Lower lobe of right lung (tissue), 2 donors: ENCODE measurements around the gene UBE2O. TPM values are rescaled to one million over a fixed set of nuclear protein-coding genes. Genes with fewer than 3 reads are reported as not detected.

Source experiments
- ATAC-seq, 2 donors: fragments of 200-7000 bp; cut with Tn5 transposase; one replicate each; pipeline ENCODE4 v1.9.1; 2020 to 2022; ENCODE audit warnings: mild to moderate bottlenecking in 2 of 2, moderate library complexity in 2 of 2
- DNase-seq: peaks from one replicate; pipeline ENCODE4 v3.0.0-alpha.2; 2020
- H3K27ac ChIP-seq: fragments of 200-600 bp; one replicate; pipeline ENCODE4 v1.8.0; 2022
- H3K27me3 ChIP-seq: fragments of 200-600 bp; one replicate; pipeline ENCODE4 v1.8.0; 2022; ENCODE audit warnings: low read depth
- H3K36me3 ChIP-seq: fragments of 200-600 bp; one replicate; pipeline ENCODE4 v1.8.0; 2022; ENCODE audit warnings: mild to moderate bottlenecking
- H3K4me1 ChIP-seq: fragments of 200-600 bp; one replicate; pipeline ENCODE4 v1.8.0; 2022
- H3K4me3 ChIP-seq: fragments of 200-600 bp; one replicate; pipeline ENCODE4 v1.8.0; 2022; ENCODE audit warnings: mild to moderate bottlenecking
- H3K9me3 ChIP-seq: fragments of 200-600 bp; one replicate; pipeline ENCODE4 v1.8.0; 2022
- intact Hi-C: fragments of 100-400 bp; cut with DNase I; formaldehyde crosslinking; loops from one replicate; pipeline ENCODE4 v1.11.0; 2022
- total RNA-seq: library from RNA; stranded (reverse); fragmentation: NEBNext Ultra II Directional; extraction: Animal tissue kit (Norgen Biotek cat#: 25700); gene quantifications from one replicate; pipeline ENCODE4 v1.2.1, GENCODE V29; 2021
- TF ChIP-seq, protein P1 (sequence below): fragments of 200-600 bp; IDR thresholded peaks from one replicate; pipeline ENCODE4 v1.8.0; 2022; ENCODE audit warnings: antibody characterized with exemption, mild to moderate bottlenecking
- donor health status: DM: no; HTN: yes; CAD: no; lungs with severe emphysema.

The UBE2O gene
- total RNA-seq, 1 donor from 2014 or later: 18.2 TPM

DNA sequence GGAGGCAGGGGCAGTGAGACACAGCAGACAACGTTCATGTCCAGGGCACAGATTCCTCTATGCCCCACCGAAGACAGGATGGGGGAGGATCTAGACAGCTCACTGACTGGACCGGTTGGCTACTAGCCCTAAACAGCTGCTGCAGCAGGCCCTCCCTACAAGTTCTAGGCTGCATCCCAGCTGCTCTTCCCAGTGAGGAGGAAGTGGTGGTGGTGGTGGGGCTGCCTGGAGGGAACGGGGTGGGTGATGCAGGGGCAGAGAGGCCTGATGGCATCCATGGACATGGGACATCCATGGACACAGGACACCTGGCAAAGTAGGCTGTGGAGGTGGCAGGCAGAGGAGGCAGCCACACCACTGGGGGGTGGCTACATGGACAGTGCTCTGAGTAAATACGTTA is 50.2 kb downstream of the UBE2O start:
- H3K4me1 ChIP-seq: no peaks in the 10 kb centered on the region
- no peak overlapping the region for H3K4me3 ChIP-seq
- DNase-seq (no peak), ATAC-seq (no peak)
- intact Hi-C loops: no loop called here
- TF ChIP-seq, protein P1, sequence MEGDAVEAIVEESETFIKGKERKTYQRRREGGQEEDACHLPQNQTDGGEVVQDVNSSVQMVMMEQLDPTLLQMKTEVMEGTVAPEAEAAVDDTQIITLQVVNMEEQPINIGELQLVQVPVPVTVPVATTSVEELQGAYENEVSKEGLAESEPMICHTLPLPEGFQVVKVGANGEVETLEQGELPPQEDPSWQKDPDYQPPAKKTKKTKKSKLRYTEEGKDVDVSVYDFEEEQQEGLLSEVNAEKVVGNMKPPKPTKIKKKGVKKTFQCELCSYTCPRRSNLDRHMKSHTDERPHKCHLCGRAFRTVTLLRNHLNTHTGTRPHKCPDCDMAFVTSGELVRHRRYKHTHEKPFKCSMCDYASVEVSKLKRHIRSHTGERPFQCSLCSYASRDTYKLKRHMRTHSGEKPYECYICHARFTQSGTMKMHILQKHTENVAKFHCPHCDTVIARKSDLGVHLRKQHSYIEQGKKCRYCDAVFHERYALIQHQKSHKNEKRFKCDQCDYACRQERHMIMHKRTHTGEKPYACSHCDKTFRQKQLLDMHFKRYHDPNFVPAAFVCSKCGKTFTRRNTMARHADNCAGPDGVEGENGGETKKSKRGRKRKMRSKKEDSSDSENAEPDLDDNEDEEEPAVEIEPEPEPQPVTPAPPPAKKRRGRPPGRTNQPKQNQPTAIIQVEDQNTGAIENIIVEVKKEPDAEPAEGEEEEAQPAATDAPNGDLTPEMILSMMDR: no peak
- H3K9me3 ChIP-seq: no peaks in the 10 kb centered on the region
- peaks cover 77% of the 10 kb centered on the region for H3K36me3 ChIP-seq
- no peaks in the 10 kb centered on the region for H3K27me3 ChIP-seq
- no peak overlapping the region for H3K27ac ChIP-seq

DNA sequence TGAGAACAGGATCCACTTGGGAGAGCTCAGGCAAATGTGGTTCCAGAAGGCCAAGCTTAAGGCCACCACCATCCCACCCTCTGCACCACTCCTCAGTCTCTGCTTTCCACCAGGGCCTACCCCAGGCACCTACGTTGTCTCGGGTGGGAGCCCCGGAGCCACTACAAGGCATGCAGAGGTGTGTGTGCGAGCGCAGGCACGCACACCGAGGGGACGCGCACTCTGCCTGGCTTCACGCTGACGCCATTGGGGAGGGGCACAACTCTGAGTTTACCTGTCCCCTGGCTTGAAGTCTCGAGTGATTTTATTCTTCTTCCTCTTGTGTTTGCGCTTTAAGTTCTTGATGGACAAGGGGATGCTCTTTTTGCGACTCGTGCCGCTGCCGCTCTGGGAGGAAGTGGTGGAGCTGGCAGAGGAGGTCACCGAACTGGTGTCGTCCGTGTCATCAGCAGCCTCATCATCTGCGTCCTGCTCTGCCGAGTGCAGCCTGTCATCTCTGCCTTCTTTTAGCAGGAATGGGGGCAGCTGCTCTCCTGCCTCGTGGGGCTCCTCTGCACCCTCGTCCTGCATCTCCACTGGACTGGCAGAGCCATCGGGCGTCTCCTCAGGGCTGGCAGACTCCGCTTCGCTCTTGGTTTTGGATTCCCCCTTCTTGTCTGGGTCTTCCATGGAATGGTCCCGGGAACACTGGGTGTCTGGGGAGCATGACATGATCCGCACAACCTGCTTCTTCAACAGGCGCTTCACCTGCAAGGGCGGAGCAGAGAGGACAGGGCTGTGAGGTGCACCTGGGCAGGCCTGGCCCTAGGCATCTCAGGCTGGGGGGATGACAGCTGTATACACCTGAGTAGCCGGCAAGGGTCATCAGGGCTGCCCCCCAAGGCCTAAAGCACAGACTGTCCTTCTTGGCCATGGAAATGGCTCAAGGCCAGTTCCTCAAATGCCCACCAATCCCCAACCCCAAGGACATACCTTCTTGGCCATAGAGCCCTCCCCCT is 53.5 kb downstream of the UBE2O start:
- Histone ChIP-seq H3K4me3 (no peak overlapping the region), H3K36me3 (peaks cover 94% of the 10 kb centered on the region), H3K4me1 (no peaks in the 10 kb centered on the region), H3K27me3 (no peaks in the 10 kb centered on the region), H3K27ac (no peak overlapping the region), H3K9me3 (no peaks in the 10 kb centered on the region)
- intact Hi-C loops: loop anchor here (5.0 kb wide), 1 partner anchor 97 kb away; no protein-coding TSS in a partner anchor
- DNase-seq (no peak), ATAC-seq (no peak)
- TF ChIP-seq, protein P1: no peak

DNA sequence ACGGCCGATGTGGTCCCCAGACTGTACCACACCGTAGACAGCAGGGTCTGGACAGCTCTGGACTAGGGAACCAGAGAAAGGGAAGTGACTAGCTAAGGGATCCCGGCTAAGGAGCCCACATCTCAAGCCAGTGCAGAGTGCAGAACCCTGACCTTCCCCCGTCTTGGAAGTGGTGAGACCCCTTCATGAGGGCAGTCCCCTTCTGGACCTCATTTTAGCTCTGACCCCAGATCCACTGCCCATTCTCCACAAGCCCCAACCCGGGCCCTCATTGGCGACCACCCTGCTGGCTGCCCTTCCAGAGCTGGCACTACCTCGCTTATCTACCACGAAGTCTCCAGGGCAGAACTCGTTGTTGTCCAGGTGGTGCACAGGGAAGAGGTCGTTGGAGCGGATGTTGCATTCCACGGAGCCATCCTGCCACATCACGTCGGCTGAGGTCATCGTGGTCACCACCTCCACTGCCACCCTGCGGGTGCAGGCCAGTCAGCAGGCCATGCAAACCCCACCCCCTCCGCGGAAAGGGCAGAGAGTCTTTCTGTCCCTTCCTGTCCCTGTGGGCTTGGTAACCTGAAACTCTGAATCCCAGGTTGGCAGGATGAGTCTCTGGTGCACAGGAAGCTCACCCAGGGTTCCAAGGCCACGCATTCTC is 54.3 kb downstream of the UBE2O start:
- DNase-seq: no peak
- Histone ChIP-seq H3K4me3 (no peak overlapping the region), H3K4me1 (no peaks in the 10 kb centered on the region), H3K36me3 (peaks cover 94% of the 10 kb centered on the region), H3K27ac (no peak overlapping the region), H3K27me3 (no peaks in the 10 kb centered on the region), H3K9me3 (no peaks in the 10 kb centered on the region)
- TF ChIP-seq, protein P1: no peak
- intact Hi-C loops: loop anchor here (5.0 kb wide), 1 partner anchor 96 kb away; no protein-coding TSS in a partner anchor
- ATAC-seq: peak; percentile 9 to 29

DNA sequence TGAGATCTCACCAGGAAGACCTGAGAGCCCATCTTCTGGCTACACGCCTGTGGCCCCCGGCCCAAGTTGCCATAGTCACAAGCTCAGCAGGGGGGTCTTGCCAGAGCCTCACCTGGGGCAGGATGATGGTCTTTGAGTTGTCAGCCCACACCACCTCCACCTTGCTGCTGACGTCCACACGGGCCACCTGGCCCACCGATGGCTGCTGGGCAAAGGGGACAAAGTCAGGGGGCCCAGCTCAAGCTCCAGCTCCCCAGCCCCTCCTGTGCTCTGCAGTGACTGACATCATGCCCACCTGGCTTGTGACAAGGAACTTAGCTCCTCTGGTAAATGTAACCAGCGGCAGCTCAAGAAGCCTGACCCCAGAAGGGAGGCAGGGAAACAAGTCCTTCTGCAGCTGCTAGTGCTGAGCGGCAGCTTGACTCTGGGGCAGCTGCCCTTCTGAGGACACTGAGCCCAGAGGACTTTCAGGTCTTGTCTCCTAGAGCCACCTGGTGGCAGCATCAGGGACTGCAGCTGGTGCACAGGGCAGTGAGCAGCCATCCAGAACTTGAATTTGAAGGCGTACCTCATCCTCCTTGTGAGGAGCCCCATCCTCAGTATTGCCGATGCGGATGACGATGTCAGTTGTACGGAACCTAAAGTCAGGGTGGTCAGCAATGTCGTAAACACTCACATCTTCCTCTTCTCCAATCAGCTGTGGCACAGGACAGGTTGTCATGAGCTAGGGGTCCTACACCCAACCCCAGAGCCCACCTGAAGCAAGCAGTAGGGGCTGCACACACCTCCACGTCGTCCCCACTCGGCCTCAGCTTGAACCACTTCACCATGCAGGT is 55.0 kb downstream of the UBE2O start:
- Histone ChIP-seq H3K27ac (no peak overlapping the region), H3K4me3 (no peak overlapping the region), H3K36me3 (peaks cover 91% of the 10 kb centered on the region), H3K4me1 (no peaks in the 10 kb centered on the region), H3K9me3 (no peaks in the 10 kb centered on the region), H3K27me3 (no peaks in the 10 kb centered on the region)
- TF ChIP-seq, protein P1: peak; percentile 99
- intact Hi-C loops: loop anchor here (5.0 kb wide), 1 partner anchor 96 kb away; no protein-coding TSS in a partner anchor
- ATAC-seq (peak; percentile 85 to 87), DNase-seq (peak; percentile 91)

DNA sequence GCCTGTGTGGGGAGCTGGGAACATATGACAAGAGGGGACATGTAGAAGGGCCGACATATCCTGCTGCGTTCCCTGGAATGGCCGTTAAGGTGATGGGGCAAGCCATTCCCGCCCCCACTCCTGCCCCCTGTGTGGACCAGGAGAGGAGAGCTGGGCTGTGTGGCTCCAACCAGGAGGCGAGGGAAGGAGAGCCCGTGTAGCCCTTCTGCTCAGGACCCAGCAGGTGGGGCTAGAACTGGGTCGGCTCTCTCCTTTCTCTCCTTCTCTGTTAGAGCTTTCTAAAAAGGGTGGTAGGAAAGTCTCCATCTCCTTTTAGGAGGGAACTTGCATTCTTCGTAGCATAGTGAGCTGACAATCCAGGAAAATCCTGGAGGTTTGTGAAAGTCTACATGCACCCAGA is 55.8 kb downstream of the UBE2O start:
- DNase-seq (no peak), ATAC-seq (no peak)
- H3K27ac ChIP-seq: no peak overlapping the region
- no peak overlapping the region for H3K4me3 ChIP-seq
- no peaks in the 10 kb centered on the region for H3K27me3 ChIP-seq
- intact Hi-C loops: loop anchor here (5.0 kb wide), 1 partner anchor 95 kb away; no protein-coding TSS in a partner anchor
- peaks cover 87% of the 10 kb centered on the region for H3K36me3 ChIP-seq
- TF ChIP-seq, protein P1: no peak
- no peaks in the 10 kb centered on the region for H3K4me1 ChIP-seq
- no peaks in the 10 kb centered on the region for H3K9me3 ChIP-seq
